HG03135 (cell line): ENCODE results near the gene THUMPD3.

Source experiments
- ATAC-seq: cut with Tn5 transposase; IDR thresholded peaks from one replicate; pipeline ENCODE4 v1.9.1; 2021; ENCODE audit warnings: mild to moderate bottlenecking, moderate library complexity; ENCODE audit not compliant: unreplicated experiment

THUMPD3 gene

DNA sequence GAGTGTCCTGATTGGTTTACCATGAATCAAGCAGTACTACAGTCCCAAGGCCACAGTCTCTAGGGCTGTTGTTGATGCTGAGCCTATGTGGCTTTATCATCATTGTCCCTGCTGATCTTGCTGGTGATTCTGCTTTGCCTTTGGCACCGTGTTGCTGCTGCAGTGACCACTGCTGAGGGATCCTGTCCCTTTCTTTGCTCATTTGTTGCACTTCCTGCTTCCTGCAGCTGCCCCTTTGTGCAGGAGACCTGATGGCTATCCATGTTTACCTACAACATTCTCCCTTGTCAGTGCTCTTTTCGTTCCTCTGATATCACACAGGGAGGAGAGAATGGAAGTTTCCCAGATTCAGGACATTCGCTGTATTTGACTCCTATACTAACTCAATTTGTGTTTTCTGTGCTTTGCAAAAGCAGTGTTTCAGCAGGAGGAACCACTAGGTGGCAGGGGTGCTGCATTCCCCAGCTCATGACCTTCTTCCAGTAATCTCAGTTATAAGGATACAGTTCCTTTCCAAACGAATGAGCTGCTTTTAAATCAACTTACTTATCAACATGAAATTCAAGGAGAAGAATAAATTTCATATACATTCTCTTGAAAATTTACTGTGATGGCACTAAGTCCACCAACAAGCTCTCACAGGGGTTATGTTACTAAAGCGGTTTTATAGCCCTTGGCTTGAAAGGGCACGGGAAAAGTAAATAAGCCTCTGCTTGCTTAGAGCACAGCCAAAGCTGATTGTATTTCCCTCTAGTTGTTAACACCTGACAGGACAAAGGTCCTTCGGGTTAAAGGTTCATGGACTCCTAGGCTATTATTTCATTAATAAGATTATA, 9.7 kb upstream of the THUMPD3 start:
- ATAC-seq: peak; percentile 72

- no peak for ATAC-seq
Observed at GRCh38 chr3:9361691-9362388, 1.0 kb upstream of the THUMPD3 start.

DNA sequence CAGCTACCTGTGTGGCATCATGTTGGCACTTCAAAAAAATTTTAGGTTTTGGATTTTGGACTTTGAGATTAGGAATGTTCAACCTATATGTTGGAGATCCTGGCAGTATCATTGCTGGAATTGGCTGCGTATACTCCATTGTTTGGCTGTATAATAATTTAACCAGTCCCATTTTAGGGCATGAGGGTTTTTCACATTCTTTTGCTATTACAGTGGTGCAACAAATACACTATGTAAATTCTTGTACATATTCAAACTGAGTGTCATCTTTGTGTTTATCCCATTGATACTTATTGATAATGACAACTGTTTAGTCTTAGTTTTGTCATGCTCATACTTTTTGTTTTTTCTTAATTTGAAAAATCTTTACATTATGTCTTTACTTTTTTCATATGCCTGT, 6.7 kb downstream of the THUMPD3 start:
- no peak for ATAC-seq

DNA sequence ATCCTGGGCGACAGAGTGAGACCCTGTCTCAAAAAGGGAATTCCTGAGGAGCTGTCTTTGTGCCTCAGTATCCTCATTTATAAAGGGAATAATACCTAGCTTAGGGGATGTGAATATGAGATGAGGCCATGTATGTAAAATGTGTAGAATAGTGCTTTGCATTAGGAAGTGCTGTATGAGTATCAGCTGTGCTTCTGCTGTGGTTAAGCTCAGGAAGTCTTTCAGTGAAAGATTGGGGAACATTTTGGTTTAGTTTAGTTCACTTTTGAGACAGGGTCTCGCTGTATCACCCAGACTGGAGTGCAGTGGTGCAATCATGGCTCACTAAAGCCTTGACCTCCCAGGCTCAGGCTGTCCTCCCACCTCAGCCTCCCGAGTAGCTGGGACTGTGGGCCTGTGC, 10.6 kb downstream of the THUMPD3 start:
- no peak for ATAC-seq

- ATAC-seq: no peak
Observed at GRCh38 chr3:9377981-9378380, 15.1 kb downstream of the THUMPD3 start.

- no peak for ATAC-seq
Observed at GRCh38 chr3:9379327-9379726, 16.5 kb downstream of the THUMPD3 start.

DNA sequence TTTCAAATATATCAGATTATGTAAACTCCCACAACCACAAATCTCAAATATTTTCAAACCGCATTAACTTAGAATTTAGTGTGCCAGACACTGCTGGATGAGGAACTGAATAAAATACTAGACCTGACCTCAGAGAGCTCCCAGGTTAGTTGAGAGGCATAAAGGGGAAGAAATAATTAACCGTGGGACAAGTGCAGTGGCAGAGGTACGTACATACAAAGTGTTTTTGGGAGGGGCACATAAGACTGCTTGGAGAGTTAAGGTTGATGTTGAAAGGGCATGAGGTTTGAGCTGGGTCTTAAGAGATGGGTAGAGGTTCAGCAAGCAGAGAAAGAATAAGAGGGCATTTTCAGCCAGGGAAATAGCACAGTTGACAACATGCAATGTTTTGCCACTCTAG, 17.2 kb downstream of the THUMPD3 start:
- no peak for ATAC-seq

- ATAC-seq: no peak
Observed at GRCh38 chr3:9384141-9384828, 21.4 kb downstream of the THUMPD3 start.

DNA sequence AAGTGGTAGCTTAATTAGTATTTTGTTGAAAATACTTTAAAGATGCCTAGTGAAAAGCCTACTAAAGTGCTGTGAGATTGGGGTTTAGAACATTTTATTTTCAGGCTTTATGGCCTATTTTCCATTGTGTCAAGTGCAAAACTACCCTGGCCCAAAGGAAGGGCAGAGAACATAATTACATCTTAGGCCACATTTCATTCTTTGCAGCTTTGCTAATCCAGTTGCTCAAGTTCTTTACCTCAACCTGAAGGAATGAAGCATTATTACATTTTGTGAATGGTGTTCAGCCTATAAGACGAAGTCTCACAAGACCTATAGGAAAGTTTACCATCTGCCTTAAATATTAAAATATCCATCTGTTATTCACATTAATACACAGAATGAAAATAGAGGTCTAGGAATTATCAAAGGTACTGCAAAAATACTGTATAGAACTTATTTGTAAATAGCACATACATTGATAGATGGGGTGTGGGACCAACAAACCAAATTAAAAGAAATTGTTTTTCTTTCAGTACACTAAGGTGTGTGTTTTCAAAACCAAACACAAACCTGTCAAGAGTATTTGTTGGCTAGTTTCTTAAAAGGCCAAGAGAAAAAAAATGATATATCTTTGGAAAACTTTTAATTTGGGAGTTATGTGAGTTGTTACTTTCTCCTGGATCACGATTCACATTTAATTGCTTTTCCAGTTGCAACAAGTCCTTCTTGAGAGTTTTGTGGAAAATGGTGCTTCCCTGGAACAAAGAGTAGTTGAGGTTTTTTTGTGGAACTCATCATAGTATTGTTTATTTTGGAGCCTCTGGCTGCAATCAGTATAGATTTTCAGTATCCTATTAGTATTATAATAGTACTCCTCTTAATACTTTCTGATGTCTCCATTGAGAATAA, 22.6 kb downstream of the THUMPD3 start:
- no peak for ATAC-seq

GRCh38 chr3:9386078-9386459, 23.2 kb downstream of the THUMPD3 start:
- no peak for ATAC-seq

GRCh38 chr3:9386501-9387321, 23.9 kb downstream of the THUMPD3 start:
- ATAC-seq: no peak

GRCh38 chr3:9387322-9387655, 24.4 kb downstream of the THUMPD3 start:
- no peak for ATAC-seq

- ATAC-seq: no peak
Observed at GRCh38 chr3:9388142-9388541, 25.3 kb downstream of the THUMPD3 start.

DNA sequence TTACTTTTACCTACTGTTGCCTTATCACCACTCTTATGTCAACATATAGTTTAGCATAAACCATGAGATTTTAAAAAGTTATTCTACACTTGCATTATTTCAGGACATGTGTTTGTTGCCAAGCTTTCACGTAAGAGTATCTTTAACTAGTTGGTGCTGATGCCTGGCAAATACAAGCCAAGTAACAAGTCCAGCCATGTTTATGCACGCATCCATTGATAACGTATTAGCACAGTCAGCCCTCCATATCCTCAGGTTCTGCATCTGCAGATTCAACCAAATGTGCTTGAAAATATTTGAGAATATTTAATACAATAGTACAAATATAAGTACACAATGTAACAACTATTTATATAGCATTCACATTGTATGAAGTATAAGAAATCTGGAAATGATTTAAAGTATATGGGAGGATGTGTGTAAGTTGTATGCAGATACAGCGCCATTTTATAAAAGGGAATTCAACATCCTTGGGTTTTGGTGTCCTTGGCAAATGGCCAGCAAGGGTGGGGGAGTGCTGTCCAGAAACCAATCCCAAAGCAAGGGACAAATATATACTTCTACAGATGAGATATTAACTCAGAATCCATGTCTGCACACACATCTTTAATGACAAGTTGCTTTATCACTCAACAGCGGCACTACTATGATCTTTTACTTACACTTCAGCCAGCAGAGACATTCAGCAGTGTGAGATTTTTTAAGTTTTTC, 25.9 kb downstream of the THUMPD3 start:
- ATAC-seq: no peak

GRCh38 chr3:9390265-9390888, 27.5 kb downstream of the THUMPD3 start:
- ATAC-seq: no peak

- no peak for ATAC-seq
Observed at GRCh38 chr3:9392041-9392440, 29.2 kb downstream of the THUMPD3 start.

DNA sequence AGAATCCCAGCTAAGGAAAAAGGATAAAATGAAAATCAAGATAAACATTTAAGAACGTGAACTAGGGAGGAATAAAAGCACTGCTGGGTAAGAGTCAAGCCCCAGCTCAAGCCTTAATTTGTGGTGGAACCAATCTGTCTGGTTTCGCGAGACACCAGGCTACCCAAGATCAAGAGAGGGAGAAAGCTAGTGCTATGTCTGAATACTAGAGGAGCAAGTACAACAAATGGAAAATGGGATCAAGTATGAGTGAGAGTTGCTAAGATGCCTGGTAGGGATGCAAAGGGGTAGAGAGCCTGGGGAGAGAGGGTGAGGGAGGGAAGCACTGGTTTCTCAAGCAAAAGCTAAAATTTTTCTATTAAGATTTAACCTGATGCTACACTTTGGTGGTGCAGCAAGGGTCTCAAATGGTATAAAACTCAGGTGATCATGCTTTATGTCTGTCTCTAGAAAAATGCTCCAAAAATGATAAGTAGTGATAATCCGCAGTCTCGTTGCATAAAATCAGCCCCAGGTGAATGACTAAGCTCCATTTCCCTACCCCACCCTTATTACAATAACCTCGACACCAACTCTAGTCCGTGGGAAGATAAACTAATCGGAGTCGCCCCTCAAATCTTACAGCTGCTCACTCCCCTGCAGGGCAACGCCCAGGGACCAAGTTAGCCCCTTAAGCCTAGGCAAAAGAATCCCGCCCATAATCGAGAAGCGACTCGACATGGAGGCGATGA, 32.9 kb downstream of the THUMPD3 start:
- ATAC-seq: no peak

DNA sequence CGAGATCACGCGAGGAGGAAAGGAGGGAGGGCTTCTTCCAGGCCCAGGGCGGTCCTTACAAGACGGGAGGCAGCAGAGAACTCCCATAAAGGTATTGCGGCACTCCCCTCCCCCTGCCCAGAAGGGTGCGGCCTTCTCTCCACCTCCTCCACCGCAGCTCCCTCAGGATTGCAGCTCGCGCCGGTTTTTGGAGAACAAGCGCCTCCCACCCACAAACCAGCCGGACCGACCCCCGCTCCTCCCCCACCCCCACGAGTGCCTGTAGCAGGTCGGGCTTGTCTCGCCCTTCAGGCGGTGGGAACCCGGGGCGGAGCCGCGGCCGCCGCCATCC, 33.4 kb downstream of the THUMPD3 start:
- peak; percentile 29 for ATAC-seq
